ENCODE measurements around the gene FAM13B.
"Not testable (repeated sequence)": the region's sequence is repeated elsewhere in the genome, so short reads cannot be mapped to it uniquely, and the experiment has no call there.

Gene FAM13B

DNA sequence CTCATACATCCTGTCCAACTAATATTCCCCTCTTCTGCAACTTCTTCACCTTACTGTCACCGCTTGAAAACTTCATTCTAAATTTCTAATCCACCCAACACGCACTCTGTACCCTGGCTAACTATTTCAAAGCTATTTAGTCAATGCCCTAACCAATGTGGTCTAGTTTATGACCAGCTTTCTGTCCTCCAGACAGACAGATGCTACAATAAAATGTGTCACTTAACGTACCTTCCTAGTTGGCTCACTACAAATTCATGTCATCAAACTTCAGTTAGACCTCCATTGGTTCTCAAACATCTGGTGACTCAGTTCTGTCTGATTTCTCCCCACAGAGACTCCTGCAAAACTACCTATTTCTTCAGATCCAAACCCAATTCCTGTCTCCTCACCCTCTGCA lies 57.7 kb downstream of the FAM13B start:
- DNase-seq (ENCODE audit: low read depth): no peak
- TF ChIP-seq, protein P1, sequence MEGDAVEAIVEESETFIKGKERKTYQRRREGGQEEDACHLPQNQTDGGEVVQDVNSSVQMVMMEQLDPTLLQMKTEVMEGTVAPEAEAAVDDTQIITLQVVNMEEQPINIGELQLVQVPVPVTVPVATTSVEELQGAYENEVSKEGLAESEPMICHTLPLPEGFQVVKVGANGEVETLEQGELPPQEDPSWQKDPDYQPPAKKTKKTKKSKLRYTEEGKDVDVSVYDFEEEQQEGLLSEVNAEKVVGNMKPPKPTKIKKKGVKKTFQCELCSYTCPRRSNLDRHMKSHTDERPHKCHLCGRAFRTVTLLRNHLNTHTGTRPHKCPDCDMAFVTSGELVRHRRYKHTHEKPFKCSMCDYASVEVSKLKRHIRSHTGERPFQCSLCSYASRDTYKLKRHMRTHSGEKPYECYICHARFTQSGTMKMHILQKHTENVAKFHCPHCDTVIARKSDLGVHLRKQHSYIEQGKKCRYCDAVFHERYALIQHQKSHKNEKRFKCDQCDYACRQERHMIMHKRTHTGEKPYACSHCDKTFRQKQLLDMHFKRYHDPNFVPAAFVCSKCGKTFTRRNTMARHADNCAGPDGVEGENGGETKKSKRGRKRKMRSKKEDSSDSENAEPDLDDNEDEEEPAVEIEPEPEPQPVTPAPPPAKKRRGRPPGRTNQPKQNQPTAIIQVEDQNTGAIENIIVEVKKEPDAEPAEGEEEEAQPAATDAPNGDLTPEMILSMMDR (IDR thresholded peaks at IDR 0.05; ENCODE audit: insufficient read depth, low read depth, low read length, missing control alignments): no peak

GRCh38 chr5:137970384-137970783 lies 62.5 kb downstream of the FAM13B start:
- not testable (repeated sequence) for H3K4me3 ChIP-seq (ENCODE audit: low read depth, low read length); DNase-seq (ENCODE audit: low read depth)

More for the DNA sequence above, 57.7 kb downstream of the FAM13B start:
- H3K4me3 ChIP-seq (ENCODE audit: low read depth, low read length): no peak overlapping the region

DNA sequence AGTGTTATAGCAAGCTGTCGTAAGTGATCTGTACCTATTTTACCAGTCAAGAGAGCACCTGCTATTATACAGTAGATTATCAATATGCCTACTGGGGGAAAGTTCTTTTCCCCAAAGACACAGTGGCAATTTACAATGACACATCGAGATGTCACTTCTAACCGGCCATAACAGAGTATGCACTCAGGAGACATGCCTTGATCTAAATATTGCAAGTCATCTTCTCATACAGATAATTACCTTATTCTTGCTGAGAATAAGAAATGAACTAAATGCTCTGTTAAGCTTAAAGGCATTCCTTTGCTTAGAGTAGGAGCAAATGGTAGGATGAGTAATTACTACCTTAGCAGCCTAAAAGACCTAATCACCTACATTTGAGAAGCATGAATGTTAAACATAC lies 72.1 kb downstream of the FAM13B start:
- H3K4me3 ChIP-seq (ENCODE audit: low read depth, low read length): no peak overlapping the region
- DNase-seq (ENCODE audit: low read depth): no peak
- TF ChIP-seq, protein P1 (IDR thresholded peaks at IDR 0.05; ENCODE audit: insufficient read depth, low read depth, low read length, missing control alignments): no peak

DNA sequence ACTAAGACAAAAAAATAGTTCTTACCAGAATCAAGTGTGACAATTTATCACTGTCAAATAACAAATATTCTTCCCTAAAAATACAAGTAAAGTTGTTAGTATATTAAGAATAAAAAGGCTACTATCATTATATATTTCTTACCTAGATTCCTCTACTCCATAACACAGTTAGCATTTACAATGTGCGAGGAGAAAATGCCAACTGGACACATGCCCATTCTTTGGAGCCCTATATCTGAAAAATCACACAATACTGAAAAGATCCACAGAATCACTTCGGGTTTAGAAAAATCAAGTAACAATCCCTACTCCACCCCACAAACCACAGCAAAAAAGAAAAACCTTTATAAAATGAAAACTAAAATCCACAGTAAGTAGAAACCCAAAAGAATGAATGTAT lies 72.7 kb downstream of the FAM13B start:
- DNase-seq (ENCODE audit: low read depth): no peak
- TF ChIP-seq, protein P1 (IDR thresholded peaks at IDR 0.05; ENCODE audit: insufficient read depth, low read depth, low read length, missing control alignments): no peak
- H3K4me3 ChIP-seq (ENCODE audit: low read depth, low read length): no peak overlapping the region

GRCh38 chr5:137959488-137959887 lies 73.4 kb downstream of the FAM13B start:
- DNase-seq (ENCODE audit: low read depth): no peak
- H3K4me3 ChIP-seq (ENCODE audit: low read depth, low read length): no peak overlapping the region
- TF ChIP-seq, protein P1 (IDR thresholded peaks at IDR 0.05; ENCODE audit: insufficient read depth, low read depth, low read length, missing control alignments): no peak

- DNase-seq (ENCODE audit: low read depth): no peak
- TF ChIP-seq, protein P1 (IDR thresholded peaks at IDR 0.05; ENCODE audit: insufficient read depth, low read depth, low read length, missing control alignments): no peak
- no peak overlapping the region for H3K4me3 ChIP-seq (ENCODE audit: low read depth, low read length)
These were observed 74.9 kb downstream of the FAM13B start for GRCh38 chr5:137957948-137958347.

- no peak overlapping the region for H3K4me3 ChIP-seq (ENCODE audit: low read depth, low read length)
- no peak for DNase-seq (ENCODE audit: low read depth)
- TF ChIP-seq, protein P1 (IDR thresholded peaks at IDR 0.05; ENCODE audit: insufficient read depth, low read depth, low read length, missing control alignments): no peak
These were observed 78.6 kb downstream of the FAM13B start for GRCh38 chr5:137954131-137954879.

Data from GM12865 (cell line).